T-helper 2 cell (primary cell): ENCODE data around the gene TUSC2.

Experiments
- DNase-seq, 5 experiments: peaks; one replicate each; pipeline versions ENCODE4 v3.0.0 to v3.0.0-alpha.2; 2012 to 2022

The TUSC2 gene

GRCh38 chr3:50334339-50335075 lies 6.5 kb upstream of the TUSC2 start:
- DNase-seq, result no peak

GRCh38 chr3:50333744-50334328 lies 5.8 kb upstream of the TUSC2 start:
- peak in 1 of 5 experiments; percentile 43 for DNase-seq

- DNase-seq, result no peak
These were observed 3.4 kb upstream of the TUSC2 start for GRCh38 chr3:50331364-50331907.

GRCh38 chr3:50330330-50330729 lies 2.3 kb upstream of the TUSC2 start:
- no peak for DNase-seq

GRCh38 chr3:50327129-50327528 lies 894 bp downstream of the TUSC2 start:
- DNase-seq, result no peak

GRCh38 chr3:50326182-50326541 lies 1.9 kb downstream of the TUSC2 start:
- no peak for DNase-seq

GRCh38 chr3:50325497-50326181 lies 2.4 kb downstream of the TUSC2 start:
- DNase-seq, result no peak

GRCh38 chr3:50325113-50325480 lies 2.9 kb downstream of the TUSC2 start:
- no peak for DNase-seq

- DNase-seq, result peak in 3 of 5 experiments; percentile 44 to 51 (median 46)
These were observed 3.5 kb downstream of the TUSC2 start for GRCh38 chr3:50324351-50325112.

- DNase-seq, result no peak
These were observed 4.3 kb downstream of the TUSC2 start for GRCh38 chr3:50323614-50324199.

- DNase-seq, result no peak
These were observed 4.9 kb downstream of the TUSC2 start for GRCh38 chr3:50323092-50323600.

- no peak for DNase-seq
These were observed 5.5 kb downstream of the TUSC2 start, which contains the start of gene HYAL2 for GRCh38 chr3:50322386-50323091. Gene HYAL2 (minus strand): TSS chr3:50322745. CDS start chr3:50320489, 2,256 bp downstream.

GRCh38 chr3:50322115-50322385 lies 6.0 kb downstream of the TUSC2 start:
- DNase-seq, result no peak

- DNase-seq, result peak; percentile 58 to 89 (median 71)
These were observed 6.5 kb downstream of the TUSC2 start for GRCh38 chr3:50321336-50322114.

GRCh38 chr3:50320853-50321335 lies 7.1 kb downstream of the TUSC2 start:
- DNase-seq, result peak in 3 of 5 experiments; percentile 41 to 78 (median 43)

GRCh38 chr3:50319894-50320625 lies 8.0 kb downstream of the TUSC2 start:
- no peak for DNase-seq

- no peak for DNase-seq
These were observed 8.7 kb downstream of the TUSC2 start for GRCh38 chr3:50319181-50319893.

- no peak for DNase-seq
These were observed 9.4 kb downstream of the TUSC2 start for GRCh38 chr3:50318615-50319014.

GRCh38 chr3:50318163-50318562 lies 9.9 kb downstream of the TUSC2 start:
- no peak for DNase-seq
